GM08714 (cell line): ENCODE data around the gene ZNF37A.
"Not testable (repeated sequence)": the region's sequence is repeated elsewhere in the genome, so short reads cannot be mapped to it uniquely, and the experiment has no call there.

Experiments
- H3K4me3 ChIP-seq: fragments of 200-500 bp; sonication (Bioruptor generic); 2 replicates; pipeline ENCODE4 v1.5.1; 2014; ENCODE audit warnings: mild to moderate bottlenecking, low read length, inconsistent platforms
- ZNF274 ChIP-seq: IDR thresholded peaks from 2 replicates; pipeline ENCODE4 v1.6.1; 2012; ENCODE audit warnings: mild to moderate bottlenecking, low read depth, low read length

Gene ZNF37A

DNA sequence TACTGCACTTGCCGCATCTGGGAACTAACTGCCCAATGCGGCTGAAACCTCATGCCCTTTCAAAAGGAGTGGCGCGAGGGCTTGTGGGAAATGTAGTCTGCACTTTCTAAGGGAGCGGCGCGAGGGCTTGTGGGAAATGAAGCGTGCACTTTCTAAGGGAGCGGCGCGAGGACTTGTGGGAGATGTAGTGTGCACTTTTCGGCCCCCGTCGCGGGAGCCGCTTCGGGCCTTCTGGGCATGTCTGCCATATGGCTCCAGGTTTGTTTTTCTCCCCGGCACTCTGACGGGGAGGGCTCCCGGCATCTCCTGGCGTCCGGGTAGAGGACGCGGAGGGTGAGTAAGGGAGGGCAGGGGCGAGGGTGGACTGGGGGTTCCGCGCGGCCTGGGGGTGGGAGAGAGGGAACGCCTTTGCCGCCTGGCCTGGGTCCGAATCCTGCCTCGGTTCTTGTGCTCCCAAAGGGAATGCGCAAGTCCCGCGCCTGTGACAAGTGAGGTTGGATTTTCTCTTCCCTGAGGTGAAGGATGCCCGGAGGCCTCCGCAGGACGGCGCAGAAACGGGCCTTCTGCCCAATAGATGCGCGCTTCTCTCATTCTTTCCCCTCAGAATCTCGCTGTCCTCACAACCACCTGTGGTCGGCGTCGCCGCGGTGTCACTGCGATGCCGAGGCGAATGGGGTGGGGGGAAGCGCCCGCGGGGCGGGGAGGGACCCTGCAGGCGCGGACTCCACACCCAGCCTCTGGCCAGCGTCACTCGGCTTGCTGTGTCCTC lies at the start of gene ZNF37A:
Gene ZNF37A, plus strand, starts transcription at position 180 of the 769 bp plus-strand sequence. CDS start 2,281 bp downstream, outside the sequence.
- H3K4me3 ChIP-seq = peak within 1 kb of the TSS; percentile 69
- TF ChIP-seq ZNF274 = no peak

GRCh38 chr10:38045129-38045528 lies 49.0 kb upstream of the ZNF37A start:
- H3K4me3 ChIP-seq = no peak overlapping the region
- TF ChIP-seq ZNF274 = no peak

DNA sequence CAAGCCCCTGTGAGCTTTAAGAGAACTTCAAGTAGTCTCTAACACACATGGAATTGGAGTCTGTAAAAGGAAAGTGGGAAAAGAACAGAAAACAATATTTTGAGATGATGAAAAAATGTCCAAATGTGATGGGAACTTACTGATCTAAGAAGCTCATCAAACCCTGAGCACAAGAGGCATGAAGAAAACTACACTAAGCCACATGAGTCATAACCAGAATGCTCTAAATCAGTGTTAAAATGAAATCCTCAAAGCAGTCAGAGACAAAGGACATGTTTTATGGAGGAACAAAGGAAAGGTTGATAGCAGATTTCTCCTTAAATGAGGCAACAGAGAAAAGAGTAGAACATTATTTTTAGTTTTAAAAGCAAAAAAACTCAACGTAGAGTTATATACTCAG lies 46.5 kb upstream of the ZNF37A start:
- H3K4me3 ChIP-seq = no peak overlapping the region
- no peak for TF ChIP-seq ZNF274

- no peak for TF ChIP-seq ZNF274
Observed at GRCh38 chr10:38050212-38050611, 43.9 kb upstream of the ZNF37A start.

DNA sequence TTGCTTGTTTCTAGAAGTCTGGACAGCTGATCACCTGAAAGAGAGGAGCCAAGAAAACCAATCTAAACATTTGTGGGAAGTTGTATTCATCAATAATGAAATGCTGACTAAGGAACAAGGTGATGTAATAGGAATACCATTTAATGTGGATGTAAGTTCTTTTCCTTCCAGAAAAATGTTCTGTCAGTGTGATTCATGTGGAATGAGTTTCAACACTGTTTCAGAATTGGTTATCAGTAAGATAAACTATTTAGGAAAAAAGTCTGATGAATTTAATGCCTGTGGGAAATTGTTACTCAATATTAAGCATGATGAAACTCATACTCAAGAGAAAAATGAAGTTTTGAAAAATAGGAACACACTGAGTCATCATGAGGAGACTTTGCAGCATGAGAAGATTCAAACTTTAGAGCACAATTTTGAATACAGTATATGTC lies 39.8 kb upstream of the ZNF37A start:
- H3K4me3 ChIP-seq = no peak overlapping the region
- TF ChIP-seq ZNF274 = no peak

More at GRCh38 chr10:38050212-38050611, 43.9 kb upstream of the ZNF37A start:
- no peak overlapping the region for H3K4me3 ChIP-seq

GRCh38 chr10:38055274-38055894 lies 38.8 kb upstream of the ZNF37A start:
- not testable (repeated sequence) for H3K4me3 ChIP-seq
- peak; percentile 51 for TF ChIP-seq ZNF274

DNA sequence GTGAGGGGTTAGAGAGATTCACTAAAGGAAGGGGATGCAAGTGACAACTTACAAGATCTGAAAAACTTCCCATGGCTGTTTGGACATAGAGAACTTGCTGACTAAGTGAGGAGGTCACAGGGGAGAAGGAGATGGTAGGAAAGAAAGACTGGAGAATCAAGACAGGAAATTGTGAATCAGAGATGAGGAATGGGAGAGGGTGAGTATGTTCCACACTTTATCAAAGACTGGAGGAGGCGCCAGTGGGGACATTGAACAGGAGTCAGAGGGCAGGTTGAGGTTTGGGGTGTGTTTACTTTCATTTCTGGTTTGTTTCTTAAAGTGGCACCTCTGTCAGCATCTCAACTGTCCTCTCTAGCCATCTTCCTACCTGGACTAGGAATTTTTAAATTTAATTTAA lies 24.5 kb upstream of the ZNF37A start:
- not testable (repeated sequence) for H3K4me3 ChIP-seq

DNA sequence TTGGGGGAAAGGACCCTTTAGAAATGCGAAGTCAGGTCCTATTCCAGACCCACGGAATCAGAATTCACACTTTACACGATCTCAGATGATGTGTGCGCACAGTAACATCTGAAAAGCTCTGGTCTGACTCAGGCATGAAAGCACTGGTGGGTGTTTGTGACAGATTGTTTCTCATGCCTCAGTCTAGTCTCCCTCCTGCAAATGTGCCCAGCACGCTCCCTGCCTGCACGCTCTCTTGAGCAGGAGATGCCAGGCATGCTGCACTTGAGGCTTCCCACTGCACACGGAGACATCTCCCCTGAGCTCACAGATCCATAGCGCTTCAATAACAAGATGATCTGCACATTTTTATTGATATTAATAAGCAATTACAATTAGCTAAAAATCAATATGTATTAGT lies 23.6 kb upstream of the ZNF37A start:
- TF ChIP-seq ZNF274 = no peak
- no peak overlapping the region for H3K4me3 ChIP-seq

DNA sequence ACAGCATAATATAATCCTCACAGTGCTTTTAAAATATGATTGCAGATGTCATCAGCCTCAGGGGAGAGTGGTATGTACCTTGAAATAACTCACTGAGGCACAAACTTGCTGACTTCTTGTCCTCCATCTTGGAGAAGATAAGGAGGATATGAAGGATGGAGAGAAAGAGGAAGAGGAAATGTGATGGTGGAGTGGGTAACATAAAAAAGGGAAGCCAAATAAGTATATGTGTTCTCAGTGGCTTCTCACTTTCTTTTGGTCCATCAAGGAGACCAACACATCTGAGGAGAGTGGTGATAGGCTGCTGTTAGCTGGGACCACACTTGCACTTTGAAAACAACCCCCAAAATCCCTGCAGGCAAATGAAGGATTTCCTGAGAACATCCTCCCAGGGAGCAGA lies 21.6 kb upstream of the ZNF37A start:
- TF ChIP-seq ZNF274 = no peak
- no peak overlapping the region for H3K4me3 ChIP-seq

DNA sequence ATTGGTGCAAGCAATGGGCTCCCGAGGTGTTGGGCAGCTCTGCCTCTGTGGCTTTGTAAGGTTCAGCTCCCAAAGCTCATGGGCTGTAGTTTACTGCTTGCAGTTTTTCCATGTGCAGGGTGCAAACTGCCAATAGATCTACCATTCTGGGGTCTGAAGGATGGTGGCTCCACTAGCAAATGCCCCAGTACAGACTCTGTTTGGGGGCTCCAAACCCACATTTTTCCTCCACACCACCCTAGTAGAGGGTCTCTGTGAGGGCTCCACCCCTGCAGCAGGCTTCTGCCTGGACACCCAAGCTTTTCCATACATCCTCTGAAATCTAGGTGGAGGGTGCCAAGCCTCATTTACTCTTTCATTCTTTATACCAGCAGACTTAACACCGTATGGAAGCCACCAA lies 17.4 kb upstream of the ZNF37A start:
- H3K4me3 ChIP-seq = no peak overlapping the region
- TF ChIP-seq ZNF274 = no peak

DNA sequence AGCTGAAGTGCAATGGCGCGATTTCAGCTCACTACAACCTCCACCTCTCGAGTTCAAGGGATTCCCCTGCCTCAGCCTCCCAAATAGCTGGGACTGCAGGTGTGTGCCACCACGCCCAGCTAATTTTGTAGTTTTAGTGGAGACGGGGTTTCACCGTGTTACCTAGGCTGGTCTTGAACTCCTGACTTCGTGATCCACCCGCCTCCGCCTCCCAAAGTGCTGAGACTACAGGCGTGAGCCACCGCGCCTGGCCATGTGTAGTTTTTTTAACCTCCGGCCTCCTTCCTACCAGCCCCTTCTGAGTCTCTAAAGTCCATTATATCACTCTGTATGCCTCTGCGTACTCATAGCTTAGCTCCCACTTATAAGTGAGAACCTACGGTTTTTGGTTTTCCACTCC lies 819 bp upstream of the ZNF37A start:
- H3K4me3 ChIP-seq = not testable (repeated sequence)

DNA sequence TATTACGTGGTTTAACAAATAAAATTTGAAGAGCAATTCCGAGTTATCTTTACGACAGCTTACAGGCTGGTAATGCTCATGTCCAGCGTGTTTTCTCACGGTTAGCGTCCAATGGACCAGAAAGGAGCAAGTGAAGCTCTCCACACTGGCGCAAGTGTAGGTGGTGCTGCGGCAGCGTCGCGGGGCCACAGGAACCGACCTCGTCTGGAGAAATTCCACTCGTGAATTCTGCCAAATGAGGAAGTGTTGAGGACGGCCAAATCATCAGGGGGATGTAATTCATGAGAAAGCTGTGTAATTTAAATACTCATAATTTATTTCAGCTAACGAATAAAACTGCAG lies 350 bp upstream of the ZNF37A start:
- H3K4me3 ChIP-seq = peak overlapping the region; percentile 69; the same call in 1 of the 2 replicates
- no peak for TF ChIP-seq ZNF274

GRCh38 chr10:38094927-38095574 lies 914 bp downstream of the ZNF37A start:
- no peak for TF ChIP-seq ZNF274
- peak overlapping the region; percentile 69 for H3K4me3 ChIP-seq

DNA sequence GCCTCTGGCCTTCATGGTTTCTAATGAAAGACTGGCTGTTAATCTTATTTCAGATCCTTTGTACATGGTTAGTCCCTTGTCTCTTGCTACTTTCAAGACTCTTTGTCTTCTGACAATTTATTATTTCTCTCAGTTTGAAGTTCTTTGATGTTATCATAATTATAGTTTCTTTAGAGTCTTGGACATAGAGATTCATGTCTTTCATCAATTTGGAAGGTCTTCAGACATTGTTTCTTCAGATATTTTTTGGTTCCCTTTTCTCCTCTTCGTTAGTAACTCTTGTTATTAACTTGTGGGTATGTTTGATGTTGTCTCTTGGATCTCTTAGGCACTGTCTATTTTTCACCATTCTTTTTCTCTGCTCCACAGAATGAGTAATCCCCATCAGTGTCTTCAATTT lies 8.7 kb downstream of the ZNF37A start:
- TF ChIP-seq ZNF274 = no peak
- H3K4me3 ChIP-seq = no peak overlapping the region

DNA sequence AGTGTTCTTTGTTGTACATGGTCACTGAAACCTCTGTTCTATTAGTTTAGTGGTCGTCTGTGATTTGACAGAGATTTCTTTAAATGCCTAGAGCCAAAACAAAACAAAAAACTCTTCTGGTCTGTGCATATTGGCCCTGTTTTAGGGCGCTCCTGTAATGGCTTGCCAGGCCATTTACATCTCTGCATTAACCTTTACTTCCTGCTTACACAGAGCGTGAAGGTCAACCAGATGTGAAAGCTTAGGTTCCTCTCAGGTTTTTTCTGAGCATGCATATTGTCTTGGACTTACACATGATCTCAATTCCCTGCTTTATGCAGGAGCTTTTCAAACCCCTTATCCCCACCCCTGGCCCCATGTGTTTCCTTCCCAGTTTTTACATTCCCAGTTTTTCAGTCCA lies 9.6 kb downstream of the ZNF37A start:
- H3K4me3 ChIP-seq = no peak overlapping the region
- no peak for TF ChIP-seq ZNF274

GRCh38 chr10:38112159-38112558 lies 18.0 kb downstream of the ZNF37A start:
- H3K4me3 ChIP-seq = no peak overlapping the region
- no peak for TF ChIP-seq ZNF274
